OCI-LY3 (cell line): ENCODE results near the gene ZDHHC16.

Experiments
- H2AFZ ChIP-seq: fragments of 200-600, 300-600 bp; shearing (Covaris generic); 2 replicates; pipeline ENCODE4 v1.6.0; 2014; ENCODE audit warnings: antibody characterized with exemption, low read depth, low read length
- H3K27ac ChIP-seq: fragments of 200-600, 300-600 bp; sonication (generic); 2 replicates; pipeline ENCODE4 v1.5.1; 2014; ENCODE audit warnings: mild to moderate bottlenecking, low read length, moderate library complexity, mixed read lengths
- H3K27me3 ChIP-seq: fragments of 200-600, 300-600 bp; sonication (generic); 2 replicates; pipeline ENCODE4 v1.6.1; 2014; ENCODE audit warnings: low read depth, low read length, mixed read lengths
- H3K36me3 ChIP-seq: fragments of 200-600, 300-600 bp; sonication (generic); replicated peaks from 2 replicates; pipeline ENCODE3; 2014; ENCODE audit warnings: low read depth, low read length, mixed read lengths
- H3K4me1 ChIP-seq: fragments of 300-600, 200-600 bp; sonication (generic); 2 replicates; pipeline ENCODE4 v1.6.1; 2014; ENCODE audit warnings: low read length, mixed read lengths
- H3K4me2 ChIP-seq: fragments of 200-600, 300-600 bp; sonication (generic); 2 replicates; pipeline ENCODE4 v1.6.1; 2014; ENCODE audit warnings: low read length, mixed read lengths
- H3K4me3 ChIP-seq: fragments of 300-600, 200-600 bp; sonication (generic); 2 replicates; pipeline ENCODE4 v1.5.1; 2014; ENCODE audit warnings: antibody characterized with exemption, mild to moderate bottlenecking, low read length, moderate library complexity
- H3K79me2 ChIP-seq: fragments of 300-600, 200-600 bp; shearing (Covaris generic); 2 replicates; pipeline ENCODE4 v1.6.1; 2014; ENCODE audit warnings: mild to moderate bottlenecking, low read length, mixed read lengths
- H3K9ac ChIP-seq: fragments of 300-600, 200-600 bp; shearing (Covaris generic); 2 replicates; pipeline ENCODE4 v1.6.0; 2014; ENCODE audit warnings: mild to moderate bottlenecking, low read length, moderate library complexity
- H3K9me3 ChIP-seq: fragments of 200-600, 300-600 bp; shearing (Covaris generic); 2 replicates; pipeline ENCODE4 v1.6.1; 2014; ENCODE audit warnings: low read length, mixed read lengths; ENCODE audit not compliant: insufficient read depth
- H4K20me1 ChIP-seq: fragments of 200-600, 300-600 bp; sonication (generic); 2 replicates; pipeline ENCODE4 v1.6.1; 2016; ENCODE audit warnings: low read length, mixed read lengths; ENCODE audit not compliant: insufficient read depth
- CTCF ChIP-seq: fragments of 200-600, 300-600 bp; sonication (generic); IDR thresholded peaks from 2 replicates; pipeline ENCODE4 v1.5.1; 2014; ENCODE audit warnings: antibody characterized with exemption, low read length, low read depth
- EZH2phosphoT487 ChIP-seq: fragments of 200-600 bp; shearing (Covaris generic); IDR thresholded peaks from 2 replicates; pipeline ENCODE4 v1.6.1; 2018; ENCODE audit warnings: antibody characterized with exemption, mixed run types, low read depth

ZDHHC16 gene

GRCh38 chr10:97498076-97498840 lies 52.3 kb downstream of the ZDHHC16 start, which contains the start of gene MMS19:
MMS19 (minus strand) TSS chr10:97498422; CDS start chr10:97498384, 38 bp downstream.
- Histone ChIP-seq H3K4me3 (peak within 1 kb of the TSS; percentile 99), H2AFZ (peak within 1 kb of the TSS; percentile 87), H3K9me3 (no peaks in the 10 kb centered on the region), H3K27me3 (no peaks in the 10 kb centered on the region), H4K20me1 (peaks cover 10% of the 10 kb centered on the region; the same call in 1 of the 2 replicates), H3K79me2 (peaks cover 49% of the 10 kb centered on the region), H3K27ac (peak within 1 kb of the TSS; percentile 78), H3K36me3 (no peaks in the 10 kb centered on the region), H3K4me2 (peak within 1 kb of the TSS; percentile 90), H3K4me1 (peaks cover 5% of the 10 kb centered on the region; the same call in 1 of the 2 replicates), H3K9ac (peak within 1 kb of the TSS; percentile 93)
- TF ChIP-seq EZH2phosphoT487: no peak
- no peak for TF ChIP-seq CTCF

DNA sequence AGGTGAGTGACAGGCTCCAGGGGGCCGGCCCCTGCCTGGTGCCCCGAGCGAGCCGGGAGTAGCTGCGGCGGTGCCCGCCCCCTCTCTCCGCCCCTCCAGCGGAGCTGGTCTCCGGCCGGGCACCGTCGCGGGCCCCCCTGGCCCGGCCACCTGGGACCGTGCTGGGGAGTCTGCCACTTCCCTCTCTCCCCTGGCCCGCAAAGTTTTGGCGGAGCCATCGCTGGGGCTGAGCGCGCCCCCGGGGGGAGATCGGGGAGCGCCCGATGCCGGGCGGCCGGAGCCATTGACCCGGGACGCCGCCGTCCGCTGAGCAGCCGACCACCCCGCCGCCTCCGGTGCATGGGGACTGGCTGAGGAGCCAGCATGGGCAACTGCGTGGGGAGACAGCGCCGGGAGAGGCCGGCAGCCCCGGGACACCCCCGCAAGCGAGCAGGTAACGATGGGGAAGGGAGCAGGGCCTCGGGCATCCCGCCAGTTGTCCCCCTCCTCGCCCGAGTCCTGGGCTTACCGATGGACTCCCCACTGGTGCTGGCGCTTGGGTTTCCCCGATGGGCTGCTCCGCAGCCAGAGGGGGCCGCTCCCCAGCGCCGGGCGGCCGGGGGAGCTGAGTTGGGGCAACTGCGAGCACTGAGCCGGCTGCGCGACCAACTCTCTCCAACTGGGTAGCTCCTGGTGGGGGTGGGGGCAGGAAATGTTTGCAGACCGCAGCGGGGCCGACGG lies 53.0 kb downstream of the ZDHHC16 start, which contains the start of gene UBTD1:
UBTD1 (plus strand) TSS at position 84 of the 720 bp plus-strand sequence; CDS start at position 364, 280 bp downstream.
- Histone ChIP-seq H3K36me3 (no peaks in the 10 kb centered on the region), H4K20me1 (peaks cover 10% of the 10 kb centered on the region; the same call in 1 of the 2 replicates), H3K4me2 (peak within 1 kb of the TSS; percentile 90), H3K27me3 (no peaks in the 10 kb centered on the region), H3K9ac (peak within 1 kb of the TSS; percentile 93), H3K4me1 (peaks cover 5% of the 10 kb centered on the region; the same call in 1 of the 2 replicates), H3K9me3 (no peaks in the 10 kb centered on the region), H2AFZ (peak within 1 kb of the TSS; percentile 87), H3K4me3 (peak within 1 kb of the TSS; percentile 99), H3K79me2 (peaks cover 42% of the 10 kb centered on the region), H3K27ac (peak within 1 kb of the TSS; percentile 78)
- no peak for TF ChIP-seq EZH2phosphoT487
- TF ChIP-seq CTCF: no peak

GRCh38 chr10:97499561-97500296 lies 53.8 kb downstream of the ZDHHC16 start:
- H3K4me2 ChIP-seq: peak overlapping the region; percentile 90
- H4K20me1 ChIP-seq: peaks cover 9% of the 10 kb centered on the region; the same call in 1 of the 2 replicates
- TF ChIP-seq CTCF (no peak), EZH2phosphoT487 (no peak)
- H3K9ac ChIP-seq: no peak overlapping the region
- no peaks in the 10 kb centered on the region for H3K36me3 ChIP-seq
- no peak overlapping the region for H3K27ac ChIP-seq
- no peak overlapping the region for H2AFZ ChIP-seq
- H3K9me3 ChIP-seq: no peaks in the 10 kb centered on the region
- no peaks in the 10 kb centered on the region for H3K27me3 ChIP-seq
- H3K4me3 ChIP-seq: peak overlapping the region; percentile 99
- peaks cover 35% of the 10 kb centered on the region for H3K79me2 ChIP-seq
- H3K4me1 ChIP-seq: peaks cover 5% of the 10 kb centered on the region; the same call in 1 of the 2 replicates
